ENCODE results near the gene OBSCN.
A peak's percentile ranks its signal among the peaks of the same experiment; 100 is the strongest.

OBSCN gene

GRCh38 chr1:228213917-228214808 is 6.3 kb downstream of the OBSCN start:
- no peaks in the 10 kb centered on the region for H3K4me1 Mint-ChIP-seq
- TF ChIP-seq CTCF (IDR thresholded peaks at IDR 0.05) = no peak

GRCh38 chr1:228214921-228215662 is 7.2 kb downstream of the OBSCN start:
- no peak for TF ChIP-seq CTCF (IDR thresholded peaks at IDR 0.05)
- Mint-ChIP-seq H3K27ac (no peak overlapping the region), H3K36me3 (ENCODE audit: low read depth) (peaks cover 22% of the 10 kb centered on the region), H3K4me3 (peak overlapping the region; percentile 88), H3K27me3 (ENCODE audit: low read depth, poor library complexity) (no peaks in the 10 kb centered on the region), H3K4me1 (no peaks in the 10 kb centered on the region), H3K9me3 (no peaks in the 10 kb centered on the region)
- DNase-seq = no peak

More at GRCh38 chr1:228213917-228214808, 6.3 kb downstream of the OBSCN start:
- H3K9me3 Mint-ChIP-seq = no peaks in the 10 kb centered on the region
- H3K27me3 Mint-ChIP-seq (ENCODE audit: low read depth, poor library complexity) = no peaks in the 10 kb centered on the region
- H3K27ac Mint-ChIP-seq = no peak overlapping the region
- H3K4me3 Mint-ChIP-seq = peak overlapping the region; percentile 88
- peaks cover 17% of the 10 kb centered on the region for H3K36me3 Mint-ChIP-seq (ENCODE audit: low read depth)
- no peak for DNase-seq

DNA sequence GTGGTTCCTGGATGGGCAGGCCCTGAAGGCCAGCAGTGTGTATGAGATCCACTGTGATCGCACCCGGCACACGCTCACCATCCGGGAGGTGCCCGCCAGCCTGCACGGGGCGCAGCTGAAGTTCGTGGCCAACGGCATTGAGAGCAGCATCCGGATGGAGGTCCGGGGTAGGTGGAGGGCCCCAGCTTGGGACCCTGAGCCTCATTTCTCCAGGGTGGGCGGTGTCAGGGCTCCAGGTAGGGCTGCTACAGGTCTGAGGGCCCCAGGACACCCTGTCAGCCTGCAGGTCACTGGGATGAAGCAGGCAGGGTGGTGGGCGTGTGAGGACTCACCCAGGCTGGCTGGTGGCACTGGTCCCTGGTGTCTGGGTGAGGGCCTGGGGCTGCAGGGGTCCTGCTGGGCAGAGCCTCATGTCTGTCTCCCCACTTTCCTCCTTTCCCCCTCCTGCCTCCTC is 7.8 kb downstream of the OBSCN start:
- Mint-ChIP-seq H3K27me3 (ENCODE audit: low read depth, poor library complexity) (no peaks in the 10 kb centered on the region), H3K36me3 (ENCODE audit: low read depth) (peaks cover 28% of the 10 kb centered on the region), H3K4me3 (peak overlapping the region; percentile 60), H3K4me1 (no peaks in the 10 kb centered on the region), H3K27ac (no peak overlapping the region), H3K9me3 (no peaks in the 10 kb centered on the region)
- no peak for TF ChIP-seq CTCF (IDR thresholded peaks at IDR 0.05)
- no peak for DNase-seq

- peaks cover 35% of the 10 kb centered on the region for H3K36me3 Mint-ChIP-seq (ENCODE audit: low read depth)
- no peaks in the 10 kb centered on the region for H3K27me3 Mint-ChIP-seq (ENCODE audit: low read depth, poor library complexity)
- TF ChIP-seq CTCF (IDR thresholded peaks at IDR 0.05) = no peak
- no peaks in the 10 kb centered on the region for H3K9me3 Mint-ChIP-seq
- H3K4me1 Mint-ChIP-seq = no peaks in the 10 kb centered on the region
- no peak overlapping the region for H3K27ac Mint-ChIP-seq
- no peak overlapping the region for H3K4me3 Mint-ChIP-seq
- no peak for DNase-seq
Measured at GRCh38 chr1:228216371-228217320, 8.8 kb downstream of the OBSCN start.

- no peak overlapping the region for H3K4me3 Mint-ChIP-seq
- H3K9me3 Mint-ChIP-seq = no peaks in the 10 kb centered on the region
- DNase-seq = no peak
- H3K4me1 Mint-ChIP-seq = no peaks in the 10 kb centered on the region
- peaks cover 46% of the 10 kb centered on the region for H3K36me3 Mint-ChIP-seq (ENCODE audit: low read depth)
- TF ChIP-seq CTCF (IDR thresholded peaks at IDR 0.05) = no peak
- peak overlapping the region; percentile 38 for H3K27ac Mint-ChIP-seq
- H3K27me3 Mint-ChIP-seq (ENCODE audit: low read depth, poor library complexity) = no peaks in the 10 kb centered on the region
Measured at GRCh38 chr1:228217551-228218344, 9.9 kb downstream of the OBSCN start.
